Stimulated activated naive CD8-positive, alpha-beta T cell treated with anti-CD3 and anti-CD28 coated beads, Interleukin-15, Interleukin-2, amounts not matched to agents 100 ng/mL and 50 ng/mL, for 24 hours (primary cell): ENCODE measurements around the gene KIAA0232.
"Not testable (repeated sequence)": the region's sequence is repeated elsewhere in the genome, so short reads cannot be mapped to it uniquely, and the experiment has no call there.

ENCODE experiments used
- H3K27ac Mint-ChIP-seq: one replicate; pipeline ENCODE4 v1.8.0; 2021; ENCODE audit warnings: mild to moderate bottlenecking, mixed read lengths
- H3K27me3 Mint-ChIP-seq: one replicate; pipeline ENCODE4 v1.8.0; 2021; ENCODE audit warnings: mixed read lengths
- H3K36me3 Mint-ChIP-seq: one replicate; pipeline ENCODE4 v1.8.0; 2021; ENCODE audit warnings: low read depth, mixed read lengths
- H3K4me1 Mint-ChIP-seq: one replicate; pipeline ENCODE4 v1.8.0; 2021; ENCODE audit warnings: low read depth, mixed read lengths
- H3K4me3 Mint-ChIP-seq: one replicate; pipeline ENCODE4 v1.8.0; 2021; ENCODE audit warnings: mild to moderate bottlenecking, mixed read lengths
- H3K9me3 Mint-ChIP-seq: one replicate; pipeline ENCODE4 v1.8.0; 2021; ENCODE audit warnings: mixed read lengths

The KIAA0232 gene

DNA sequence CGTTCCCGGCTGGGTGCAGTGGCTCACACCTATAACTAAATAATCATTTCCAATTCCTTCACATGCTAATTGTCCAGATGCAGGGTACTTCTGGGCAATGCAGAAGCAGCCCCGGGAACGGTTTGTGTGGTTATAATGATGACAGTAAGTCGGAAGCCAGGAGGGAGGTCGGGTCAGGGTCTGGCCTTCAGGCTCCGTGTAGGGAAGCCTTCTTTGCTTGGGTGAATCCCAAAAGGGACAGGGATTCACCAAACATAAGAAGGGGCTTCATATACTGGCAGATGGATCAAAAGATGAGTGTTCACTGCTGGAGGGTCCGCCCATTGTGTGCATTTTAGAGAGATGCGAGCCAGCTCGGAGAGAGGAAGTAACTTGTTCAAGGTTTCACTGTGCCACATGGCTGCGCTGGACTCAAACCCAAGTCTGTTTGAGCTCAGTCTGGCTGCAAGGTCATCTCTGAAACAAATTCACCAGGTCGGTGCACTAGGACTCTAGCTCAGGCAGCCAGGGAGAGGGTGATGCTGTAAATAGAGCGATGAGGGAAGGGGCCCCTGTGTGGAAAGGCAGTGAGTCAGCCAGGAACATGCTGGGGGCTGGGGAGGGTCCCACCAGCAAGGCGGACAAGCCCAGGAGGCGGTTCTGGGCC, 4.8 kb upstream of the KIAA0232 start:
- no peaks in the 10 kb centered on the region for H3K9me3 Mint-ChIP-seq
- no peaks in the 10 kb centered on the region for H3K36me3 Mint-ChIP-seq
- H3K27ac Mint-ChIP-seq: peak overlapping the region; percentile 94
- peak overlapping the region; percentile 63 for H3K4me3 Mint-ChIP-seq
- H3K4me1 Mint-ChIP-seq: peaks cover 46% of the 10 kb centered on the region
- no peaks in the 10 kb centered on the region for H3K27me3 Mint-ChIP-seq

DNA sequence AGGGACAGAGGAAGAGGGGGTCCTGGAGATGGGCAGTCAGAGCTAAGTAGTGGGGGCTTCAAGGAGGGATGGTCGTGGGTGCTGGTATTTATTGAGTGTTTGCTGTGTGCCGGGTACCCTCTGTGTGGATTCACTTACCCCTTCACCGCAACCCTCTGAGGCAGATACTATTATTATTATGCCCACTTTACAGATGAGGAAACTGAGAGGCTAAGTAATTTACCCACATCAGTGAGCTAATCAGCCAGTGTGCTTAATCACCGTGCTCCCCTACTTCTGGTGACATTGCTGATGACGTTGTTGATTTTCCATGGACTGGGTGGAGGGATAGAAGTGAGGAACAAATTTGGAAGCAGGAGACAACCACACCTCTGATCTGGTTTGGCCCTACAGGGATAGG, 4.1 kb upstream of the KIAA0232 start:
- peak overlapping the region; percentile 94 for H3K27ac Mint-ChIP-seq
- no peaks in the 10 kb centered on the region for H3K9me3 Mint-ChIP-seq
- H3K27me3 Mint-ChIP-seq: no peaks in the 10 kb centered on the region
- peaks cover 46% of the 10 kb centered on the region for H3K4me1 Mint-ChIP-seq
- no peaks in the 10 kb centered on the region for H3K36me3 Mint-ChIP-seq
- H3K4me3 Mint-ChIP-seq: no peak overlapping the region

- no peak overlapping the region for H3K4me3 Mint-ChIP-seq
- H3K27ac Mint-ChIP-seq: no peak overlapping the region
- H3K27me3 Mint-ChIP-seq: no peaks in the 10 kb centered on the region
- peaks cover 60% of the 10 kb centered on the region for H3K4me1 Mint-ChIP-seq
- H3K9me3 Mint-ChIP-seq: no peaks in the 10 kb centered on the region
- peaks cover 4% of the 10 kb centered on the region for H3K36me3 Mint-ChIP-seq
These were observed 2.6 kb upstream of the KIAA0232 start for GRCh38 chr4:6779667-6780565.

GRCh38 chr4:6781113-6781512, 1.4 kb upstream of the KIAA0232 start:
- no peaks in the 10 kb centered on the region for H3K27me3 Mint-ChIP-seq
- no peaks in the 10 kb centered on the region for H3K9me3 Mint-ChIP-seq
- H3K27ac Mint-ChIP-seq: no peak overlapping the region
- H3K36me3 Mint-ChIP-seq: peaks cover 10% of the 10 kb centered on the region
- H3K4me3 Mint-ChIP-seq: peak overlapping the region; percentile 69
- H3K4me1 Mint-ChIP-seq: peaks cover 71% of the 10 kb centered on the region

GRCh38 chr4:6781561-6781960, 966 bp upstream of the KIAA0232 start:
- H3K27ac Mint-ChIP-seq: peak overlapping the region; percentile 58

GRCh38 chr4:6782846-6783110, 251 bp downstream of the KIAA0232 start:
- no peak overlapping the region for H3K4me3 Mint-ChIP-seq
- H3K27me3 Mint-ChIP-seq: no peaks in the 10 kb centered on the region
- H3K27ac Mint-ChIP-seq: no peak overlapping the region
- no peaks in the 10 kb centered on the region for H3K9me3 Mint-ChIP-seq
- peaks cover 66% of the 10 kb centered on the region for H3K4me1 Mint-ChIP-seq
- peaks cover 17% of the 10 kb centered on the region for H3K36me3 Mint-ChIP-seq

More at GRCh38 chr4:6781561-6781960, 966 bp upstream of the KIAA0232 start:
- Mint-ChIP-seq H3K27me3 (no peaks in the 10 kb centered on the region), H3K36me3 (peaks cover 10% of the 10 kb centered on the region), H3K9me3 (no peaks in the 10 kb centered on the region), H3K4me1 (peaks cover 71% of the 10 kb centered on the region), H3K4me3 (peak overlapping the region; percentile 69)

DNA sequence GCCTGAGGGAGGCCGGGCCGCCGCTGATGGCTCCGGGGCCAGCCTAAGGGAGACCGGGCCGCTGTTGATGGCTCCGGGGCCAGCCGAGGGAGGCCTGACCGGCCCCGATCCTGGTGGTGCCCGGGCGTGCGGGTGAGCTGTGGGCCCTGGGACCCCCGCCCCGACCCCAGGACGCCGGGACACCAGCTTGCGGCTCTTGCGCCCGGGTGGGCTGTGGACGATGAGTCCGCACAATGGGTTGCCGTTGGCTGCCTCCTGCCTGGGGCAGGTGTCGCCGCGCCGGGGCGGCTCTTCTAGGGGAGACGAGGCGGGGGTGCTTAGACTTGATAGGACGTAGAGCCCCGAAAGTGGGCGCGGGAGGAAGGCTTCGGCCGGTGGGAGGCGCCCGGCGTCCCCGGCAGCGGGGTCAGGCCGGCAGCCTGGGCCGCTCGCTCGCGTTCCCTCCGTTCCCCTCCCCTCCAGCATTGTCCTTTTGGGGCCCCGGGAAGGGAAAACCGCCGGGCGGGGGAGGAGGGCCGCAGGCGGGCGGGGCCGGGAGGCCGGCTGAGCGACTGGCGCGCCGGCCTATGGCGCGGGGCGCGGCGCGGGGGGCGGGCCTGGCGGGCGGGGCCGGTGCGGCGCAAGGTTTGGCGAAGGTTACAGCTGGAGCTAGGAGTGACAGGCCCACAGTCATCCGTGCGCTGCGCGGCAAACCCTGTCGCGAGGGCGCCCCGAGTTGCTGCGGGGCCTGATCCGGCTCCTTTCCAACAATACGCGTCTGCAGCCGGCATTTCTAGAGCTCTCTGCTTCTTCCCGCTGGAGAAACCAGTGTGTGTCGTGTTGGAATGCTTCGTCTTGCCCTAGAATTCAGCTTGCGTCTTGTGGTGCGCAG, 819 bp downstream of the KIAA0232 start:
- H3K9me3 Mint-ChIP-seq: no peaks in the 10 kb centered on the region
- no peaks in the 10 kb centered on the region for H3K27me3 Mint-ChIP-seq
- peak overlapping the region; percentile 80 for H3K27ac Mint-ChIP-seq

DNA sequence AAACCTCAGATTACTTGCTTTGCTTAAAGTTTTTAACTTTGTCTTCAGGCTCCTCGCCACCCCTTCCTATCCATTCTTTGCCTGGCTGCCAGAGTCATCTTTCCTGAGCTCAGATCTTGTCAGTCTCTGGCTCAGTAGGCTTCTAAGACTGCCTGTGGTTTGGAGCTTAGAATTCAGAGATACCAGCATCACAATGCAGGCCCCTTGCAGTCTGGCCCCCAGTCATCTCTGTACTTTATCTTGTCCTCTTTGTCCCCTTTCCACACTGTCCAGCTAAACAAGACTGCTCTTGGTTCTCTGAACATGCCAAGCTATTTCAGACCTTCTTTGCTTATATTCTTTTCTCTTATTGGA, 3.0 kb downstream of the KIAA0232 start:
- Mint-ChIP-seq H3K36me3 (peaks cover 35% of the 10 kb centered on the region), H3K4me3 (peak overlapping the region; percentile 15), H3K4me1 (peaks cover 62% of the 10 kb centered on the region), H3K27me3 (no peaks in the 10 kb centered on the region), H3K9me3 (no peaks in the 10 kb centered on the region), H3K27ac (no peak overlapping the region)

More for the DNA sequence above, 819 bp downstream of the KIAA0232 start:
- peaks cover 21% of the 10 kb centered on the region for H3K36me3 Mint-ChIP-seq
- H3K4me3 Mint-ChIP-seq: peak overlapping the region; percentile 86
- peaks cover 66% of the 10 kb centered on the region for H3K4me1 Mint-ChIP-seq

DNA sequence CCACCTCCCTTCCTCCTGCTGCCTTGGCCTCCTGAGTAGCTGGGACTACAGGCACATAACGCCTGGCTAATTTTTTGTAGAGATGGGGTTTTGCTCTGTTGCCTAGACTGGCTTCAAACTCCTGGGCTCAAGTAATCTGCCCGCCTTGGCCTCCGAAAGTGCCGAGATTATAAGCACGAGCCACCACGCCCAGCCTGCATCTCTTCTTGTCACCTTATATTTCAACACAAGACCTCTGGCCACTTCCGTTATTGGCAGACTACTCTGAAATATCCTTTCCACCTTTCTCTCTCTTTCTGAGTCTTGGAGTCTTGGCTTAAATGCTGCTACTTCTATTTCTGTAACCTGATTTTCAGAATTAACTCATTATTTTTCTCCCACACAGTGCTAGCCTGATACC, 5.6 kb downstream of the KIAA0232 start:
- peak overlapping the region; percentile 61 for H3K27ac Mint-ChIP-seq
- no peaks in the 10 kb centered on the region for H3K27me3 Mint-ChIP-seq
- H3K36me3 Mint-ChIP-seq: peaks cover 52% of the 10 kb centered on the region

DNA sequence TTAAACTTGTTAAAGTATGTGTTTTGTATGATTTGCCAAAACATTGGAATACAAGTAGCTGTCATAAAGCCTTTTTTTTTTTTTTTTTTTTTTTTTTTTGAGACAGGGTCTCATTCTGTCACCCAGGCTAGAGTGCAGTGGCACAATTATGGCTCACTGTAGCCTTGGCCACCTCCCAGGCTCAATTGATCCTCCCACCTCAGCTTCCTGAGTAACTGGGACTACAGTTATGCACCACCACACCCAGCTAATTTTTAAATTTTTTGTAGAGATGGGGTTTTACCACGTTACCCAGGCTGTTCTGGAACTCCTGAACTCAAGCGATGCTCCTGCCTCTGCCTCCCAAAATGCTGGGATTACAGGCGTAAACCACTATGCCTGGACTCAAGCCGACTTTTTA, 8.7 kb downstream of the KIAA0232 start:
- H3K36me3 Mint-ChIP-seq: peaks cover 53% of the 10 kb centered on the region
- H3K9me3 Mint-ChIP-seq, H3K4me3 Mint-ChIP-seq, H3K27me3 Mint-ChIP-seq: not testable (repeated sequence)
- H3K4me1 Mint-ChIP-seq: peaks cover 66% of the 10 kb centered on the region
- H3K27ac Mint-ChIP-seq: peak overlapping the region; percentile 51

More for the DNA sequence above, 5.6 kb downstream of the KIAA0232 start:
- Mint-ChIP-seq H3K9me3 (peaks cover 7% of the 10 kb centered on the region), H3K4me1 (peaks cover 69% of the 10 kb centered on the region), H3K4me3 (no peak overlapping the region)

DNA sequence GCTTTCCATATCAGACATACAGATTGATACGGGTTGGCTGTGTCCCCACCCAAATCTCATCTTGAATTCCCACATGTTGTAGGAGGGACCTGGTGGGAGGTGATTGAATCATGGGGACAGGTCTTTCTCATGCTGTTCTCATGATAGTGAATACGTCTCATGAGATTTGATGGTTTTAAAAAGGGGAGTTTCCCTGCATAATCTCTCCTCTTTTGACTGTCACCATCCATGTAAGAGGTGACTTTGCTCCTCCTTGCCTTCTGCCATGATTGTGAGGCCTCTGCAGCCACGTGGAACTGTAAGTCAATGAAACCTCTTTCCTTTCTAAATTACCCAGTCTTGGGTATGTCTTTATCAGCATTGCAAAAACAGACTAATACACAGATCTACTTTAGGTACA, 9.3 kb downstream of the KIAA0232 start:
- H3K9me3 Mint-ChIP-seq, H3K27me3 Mint-ChIP-seq, H3K4me3 Mint-ChIP-seq: not testable (repeated sequence)
- H3K4me1 Mint-ChIP-seq: peaks cover 69% of the 10 kb centered on the region
- H3K36me3 Mint-ChIP-seq: peaks cover 58% of the 10 kb centered on the region
- peak overlapping the region; percentile 51 for H3K27ac Mint-ChIP-seq

DNA sequence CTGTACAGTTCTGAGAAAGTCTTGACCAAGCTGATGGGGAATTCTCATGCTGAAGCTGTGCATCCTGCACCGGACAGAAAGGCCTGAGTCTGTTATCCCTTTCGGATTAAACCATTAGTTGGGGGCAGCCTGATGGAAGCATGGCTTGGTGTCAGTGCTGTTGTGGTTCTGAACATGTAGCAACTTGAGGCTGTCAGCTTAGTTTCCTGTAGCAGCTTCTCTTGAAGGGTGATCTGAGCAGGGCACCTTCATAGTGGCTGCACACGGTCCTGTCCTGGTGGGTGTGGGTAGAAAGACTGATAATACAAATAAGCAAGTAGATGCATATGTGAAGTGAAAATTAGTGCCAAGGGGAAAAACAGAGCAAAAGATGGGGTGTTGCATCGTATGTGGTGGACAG, 11.7 kb downstream of the KIAA0232 start:
- Mint-ChIP-seq H3K27me3 (no peaks in the 10 kb centered on the region), H3K27ac (no peak overlapping the region), H3K4me1 (peaks cover 60% of the 10 kb centered on the region), H3K9me3 (peaks cover 7% of the 10 kb centered on the region), H3K4me3 (no peak overlapping the region), H3K36me3 (peaks cover 51% of the 10 kb centered on the region)

DNA sequence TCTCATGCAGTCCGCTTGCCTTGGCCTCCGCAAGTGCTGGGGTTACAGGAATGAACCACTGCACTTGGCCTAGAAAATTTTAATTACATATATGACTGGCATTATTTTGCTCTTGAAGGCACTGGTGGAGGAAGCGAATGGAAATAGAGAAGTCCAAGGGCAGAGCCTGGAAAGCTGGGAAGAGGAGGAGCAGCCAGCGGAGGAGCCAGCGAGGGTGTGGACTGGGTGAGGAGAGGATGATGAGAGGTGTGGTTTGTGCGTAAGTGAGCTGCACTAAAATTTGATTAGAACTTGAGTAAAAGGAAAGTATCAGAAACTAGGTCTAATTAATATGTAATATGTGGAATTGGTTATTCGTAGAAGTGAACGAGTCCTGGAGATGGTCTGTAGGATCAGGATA, 13.3 kb downstream of the KIAA0232 start:
- H3K4me1 Mint-ChIP-seq: peaks cover 61% of the 10 kb centered on the region
- H3K9me3 Mint-ChIP-seq: peaks cover 7% of the 10 kb centered on the region
- H3K27me3 Mint-ChIP-seq: no peaks in the 10 kb centered on the region
- no peak overlapping the region for H3K27ac Mint-ChIP-seq
- no peak overlapping the region for H3K4me3 Mint-ChIP-seq
- H3K36me3 Mint-ChIP-seq: peaks cover 44% of the 10 kb centered on the region

DNA sequence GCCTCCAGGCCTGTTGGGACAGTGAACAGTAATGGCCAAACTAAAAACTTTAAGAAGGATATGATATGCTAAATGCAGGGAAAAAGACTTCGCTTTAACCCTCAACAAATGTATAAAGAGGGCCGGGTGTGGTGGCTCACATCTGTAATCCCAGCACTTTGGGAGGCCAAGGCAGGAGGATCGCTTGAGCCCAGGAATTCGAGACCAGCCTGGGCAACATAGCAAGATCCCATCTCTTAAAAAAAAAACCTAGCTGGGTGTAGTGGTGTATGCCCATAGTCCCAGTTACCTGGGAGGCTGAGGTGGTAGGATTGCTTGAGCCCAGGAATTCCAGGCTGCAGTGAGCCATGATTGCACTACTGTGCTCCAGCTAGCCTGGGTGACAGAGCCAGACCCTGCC, 14.8 kb downstream of the KIAA0232 start:
- H3K27me3 Mint-ChIP-seq, H3K4me3 Mint-ChIP-seq, H3K27ac Mint-ChIP-seq, H3K9me3 Mint-ChIP-seq: not testable (repeated sequence)
- peaks cover 32% of the 10 kb centered on the region for H3K36me3 Mint-ChIP-seq
- H3K4me1 Mint-ChIP-seq: peaks cover 55% of the 10 kb centered on the region

DNA sequence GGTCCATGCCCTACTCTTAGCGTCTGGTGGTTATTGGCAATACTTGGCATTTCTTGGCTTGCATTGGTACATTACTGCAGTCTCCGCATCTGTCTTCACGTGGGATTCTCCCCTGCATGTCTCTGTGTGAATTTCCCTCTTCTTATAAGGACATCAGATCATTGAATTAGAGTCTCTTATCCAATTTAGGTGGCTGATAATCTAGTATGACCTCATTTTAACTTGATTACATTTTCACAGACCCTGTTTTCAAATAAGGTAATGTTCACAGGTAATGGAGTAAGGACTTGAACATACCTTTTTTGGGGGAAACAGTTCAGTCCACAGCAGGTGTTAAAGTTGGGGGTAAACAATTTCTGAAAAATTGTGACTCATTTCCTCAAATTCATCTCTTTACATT, 16.6 kb downstream of the KIAA0232 start:
- no peak overlapping the region for H3K4me3 Mint-ChIP-seq
- H3K36me3 Mint-ChIP-seq: peaks cover 35% of the 10 kb centered on the region
- H3K4me1 Mint-ChIP-seq: peaks cover 43% of the 10 kb centered on the region
- no peak overlapping the region for H3K27ac Mint-ChIP-seq
- H3K27me3 Mint-ChIP-seq: no peaks in the 10 kb centered on the region
- H3K9me3 Mint-ChIP-seq: no peaks in the 10 kb centered on the region
